ENCODE data around the gene EDC3. TPM values are rescaled to one million over a fixed set of nuclear protein-coding genes. Genes with fewer than 3 reads are reported as not detected.
"Not testable (repeated sequence)": the region's sequence is repeated elsewhere in the genome, so short reads cannot be mapped to it uniquely, and the experiment has no call there.

The EDC3 gene
- total RNA-seq, 2 experiments from 2014 or later, result 36.8 to 39.9 TPM

- DNase-seq, result no peak
- Mint-ChIP-seq H3K4me1 (ENCODE audit: low read depth) (peaks cover 6% of the 10 kb centered on the region), H3K27me3 (no peaks in the 10 kb centered on the region), H3K27ac (no peak overlapping the region), H3K36me3 (no peaks in the 10 kb centered on the region), H3K4me3 (no peak overlapping the region), H3K9me3 (no peaks in the 10 kb centered on the region)
- POLR2A ChIA-PET, result interaction anchor here (0.7 to 2.5 kb wide), 2 partner anchors 9 to 11 kb away, joined by 3 to 8 read pairs; no protein-coding TSS in a partner anchor
- intact Hi-C loops (cut with micrococcal nuclease), result no loop called here
- CTCF ChIA-PET, result interaction anchor here (0.6 to 1.6 kb wide), 3 partner anchors 9 to 49 kb away, joined by 3 to 5 read pairs (median 5); no protein-coding TSS in a partner anchor
These were observed 91.8 kb downstream of the EDC3 start for GRCh38 chr15:74603789-74604705.

DNA sequence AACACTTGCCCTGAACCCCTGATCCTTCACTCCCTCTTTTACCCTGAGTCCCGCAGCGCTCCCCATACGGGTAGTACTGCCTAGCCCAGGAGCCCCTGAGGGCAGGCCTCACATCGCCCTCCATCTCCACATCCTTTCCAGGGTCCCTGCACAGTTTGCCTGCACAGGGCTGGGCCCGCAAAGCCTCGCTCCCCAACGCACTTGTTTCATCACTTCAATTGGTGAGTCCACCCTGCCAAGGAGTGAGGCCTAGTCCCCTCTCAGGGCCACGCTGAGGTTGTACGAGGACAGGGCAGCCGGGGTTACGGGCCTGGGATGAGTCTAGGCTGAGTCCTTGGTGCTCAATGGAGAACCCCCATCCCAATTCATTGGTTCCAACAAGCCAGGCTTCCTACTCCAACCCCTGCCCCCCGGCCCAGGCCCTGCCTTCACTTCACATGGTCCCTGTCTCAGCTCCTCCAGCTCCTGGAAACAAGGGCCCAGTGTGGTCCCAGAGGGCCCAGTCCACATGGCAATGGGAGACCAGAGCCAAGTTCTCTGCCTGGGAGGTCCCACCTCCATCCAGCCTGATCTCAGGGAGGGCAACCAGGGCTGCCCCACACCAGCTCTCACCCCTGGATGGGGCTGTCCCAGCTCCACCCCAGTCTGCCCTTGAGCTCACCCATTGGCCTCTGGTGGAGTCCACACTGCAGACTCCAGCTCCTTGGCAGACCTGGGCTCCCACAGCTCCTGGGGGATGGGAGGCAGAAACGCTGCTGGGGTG lies 92.6 kb downstream of the EDC3 start:
- Mint-ChIP-seq H3K36me3 (peaks cover 1% of the 10 kb centered on the region), H3K9me3 (no peaks in the 10 kb centered on the region), H3K27ac (no peak overlapping the region), H3K4me1 (ENCODE audit: low read depth) (peaks cover 14% of the 10 kb centered on the region), H3K4me3 (no peak overlapping the region), H3K27me3 (no peaks in the 10 kb centered on the region)
- intact Hi-C loops (cut with micrococcal nuclease), result no loop called here
- no peak for DNase-seq
- ChIA-PET POLR2A (interaction anchor here (0.7 to 2.5 kb wide), 2 partner anchors 10 to 11 kb away, joined by 3 to 8 read pairs; no protein-coding TSS in a partner anchor), CTCF (interaction anchor here (1.6 kb wide), 1 partner anchor 18 kb away, joined by 5 read pairs; no protein-coding TSS in a partner anchor)

- no peaks in the 10 kb centered on the region for H3K9me3 Mint-ChIP-seq
- POLR2A ChIA-PET, result interaction anchor here (1.4 to 2.8 kb wide), 2 partner anchors 14 to 16 kb away, joined by 6 to 15 read pairs; partner anchors contain the start of gene CLK3
- H3K4me3 Mint-ChIP-seq, result peak overlapping the region; percentile 96
- CTCF ChIA-PET, result interaction anchor here (1.5 to 1.6 kb wide), 2 partner anchors 22 to 33 kb away, joined by 4 to 7 read pairs; no protein-coding TSS in a partner anchor
- no peaks in the 10 kb centered on the region for H3K27me3 Mint-ChIP-seq
- intact Hi-C loops (cut with micrococcal nuclease), result no loop called here
- peaks cover 20% of the 10 kb centered on the region for H3K4me1 Mint-ChIP-seq (ENCODE audit: low read depth)
- H3K27ac Mint-ChIP-seq, result peak overlapping the region; percentile 94
- H3K36me3 Mint-ChIP-seq, result peaks cover 5% of the 10 kb centered on the region
- no peak for DNase-seq
These were observed 96.7 kb downstream of the EDC3 start for GRCh38 chr15:74599156-74599555.

- peaks cover 20% of the 10 kb centered on the region for H3K4me1 Mint-ChIP-seq (ENCODE audit: low read depth)
- H3K4me3 Mint-ChIP-seq, result peak overlapping the region; percentile 96
- no peaks in the 10 kb centered on the region for H3K9me3 Mint-ChIP-seq
- CTCF ChIA-PET, result interaction anchor here (1.1 to 1.6 kb wide), 4 partner anchors 16 to 52 kb away, joined by 4 to 7 read pairs (median 4); no protein-coding TSS in a partner anchor
- H3K36me3 Mint-ChIP-seq, result peaks cover 9% of the 10 kb centered on the region
- peak overlapping the region; percentile 94 for H3K27ac Mint-ChIP-seq
- intact Hi-C loops (cut with micrococcal nuclease), result loop anchor here (1.0 kb wide), 1 partner anchor 57 kb away; the partner anchor contains the start of gene ARID3B
- no peaks in the 10 kb centered on the region for H3K27me3 Mint-ChIP-seq
- peak; percentile 95 for DNase-seq
- POLR2A ChIA-PET, result interaction anchor here (0.8 to 2.8 kb wide), 5 partner anchors 15 to 137 kb away, joined by 3 to 15 read pairs (median 6); partner anchors contain the start of genes CLK3 and UBL7
These were observed 97.5 kb downstream of the EDC3 start for GRCh38 chr15:74598126-74598842.

DNA sequence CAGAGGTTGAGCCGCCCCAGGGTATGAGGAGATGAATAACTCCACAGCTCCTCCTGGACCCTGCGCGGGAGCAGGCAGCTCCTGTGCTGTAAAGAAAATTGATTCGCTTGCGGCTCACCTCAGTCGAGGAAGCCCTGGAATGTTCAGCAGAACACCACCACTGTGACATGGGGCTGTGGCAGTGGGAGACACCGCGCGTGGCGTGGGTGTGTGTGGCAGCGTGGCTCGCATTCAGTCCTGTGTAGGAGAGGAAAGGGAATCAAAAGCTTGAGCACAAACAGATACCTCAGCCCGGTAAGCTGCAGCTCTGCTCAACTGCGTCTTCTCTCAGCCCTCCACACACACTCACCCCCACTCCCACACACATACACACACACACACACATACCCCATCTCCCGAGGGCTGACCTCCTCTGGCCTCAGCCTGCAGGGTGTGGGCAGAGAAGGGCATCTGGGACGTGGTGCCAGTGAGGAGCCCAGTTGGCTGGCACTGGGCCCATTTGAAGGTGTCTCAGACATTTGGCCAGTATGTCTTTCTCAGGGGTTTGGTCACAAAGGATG lies 98.6 kb downstream of the EDC3 start:
- H3K27me3 Mint-ChIP-seq; intact Hi-C loops (cut with micrococcal nuclease); H3K27ac Mint-ChIP-seq; H3K4me3 Mint-ChIP-seq; DNase-seq; H3K9me3 Mint-ChIP-seq: not testable (repeated sequence)
- Mint-ChIP-seq H3K36me3 (peaks cover 13% of the 10 kb centered on the region), H3K4me1 (ENCODE audit: low read depth) (peaks cover 20% of the 10 kb centered on the region)
- ChIA-PET POLR2A (interaction anchor here (0.8 to 2.8 kb wide), 2 partner anchors 18 to 44 kb away, joined by 6 to 15 read pairs; partner anchors contain the start of gene CLK3), CTCF (interaction anchor here (1.1 to 1.6 kb wide), 2 partner anchors 24 to 51 kb away, joined by 5 to 7 read pairs; no protein-coding TSS in a partner anchor)

GRCh38 chr15:74596736-74597135 lies 99.1 kb downstream of the EDC3 start:
- Mint-ChIP-seq H3K36me3 (peaks cover 16% of the 10 kb centered on the region), H3K4me1 (ENCODE audit: low read depth) (peaks cover 20% of the 10 kb centered on the region), H3K27ac (peak overlapping the region; percentile 33)
- DNase-seq; POLR2A ChIA-PET; H3K9me3 Mint-ChIP-seq; H3K4me3 Mint-ChIP-seq; CTCF ChIA-PET; H3K27me3 Mint-ChIP-seq; intact Hi-C loops (cut with micrococcal nuclease): not testable (repeated sequence)

GRCh38 chr15:74595271-74595670 lies 100.6 kb downstream of the EDC3 start:
- Mint-ChIP-seq H3K27ac (no peak overlapping the region), H3K4me3 (no peak overlapping the region)
- intact Hi-C loops (cut with micrococcal nuclease), result no loop called here

GRCh38 chr15:74594455-74594854 lies 101.4 kb downstream of the EDC3 start:
- peaks cover 18% of the 10 kb centered on the region for H3K4me1 Mint-ChIP-seq (ENCODE audit: low read depth)

More at GRCh38 chr15:74595271-74595670, 100.6 kb downstream of the EDC3 start:
- peaks cover 19% of the 10 kb centered on the region for H3K36me3 Mint-ChIP-seq
- H3K9me3 Mint-ChIP-seq, result no peaks in the 10 kb centered on the region
- no peaks in the 10 kb centered on the region for H3K27me3 Mint-ChIP-seq
- no peak for DNase-seq
- CTCF ChIA-PET, result interaction anchor here (0.6 kb wide), 1 partner anchor 174 kb away, joined by 3 read pairs; no protein-coding TSS in a partner anchor
- H3K4me1 Mint-ChIP-seq (ENCODE audit: low read depth), result peaks cover 20% of the 10 kb centered on the region
- POLR2A ChIA-PET, result no interaction called here

DNA sequence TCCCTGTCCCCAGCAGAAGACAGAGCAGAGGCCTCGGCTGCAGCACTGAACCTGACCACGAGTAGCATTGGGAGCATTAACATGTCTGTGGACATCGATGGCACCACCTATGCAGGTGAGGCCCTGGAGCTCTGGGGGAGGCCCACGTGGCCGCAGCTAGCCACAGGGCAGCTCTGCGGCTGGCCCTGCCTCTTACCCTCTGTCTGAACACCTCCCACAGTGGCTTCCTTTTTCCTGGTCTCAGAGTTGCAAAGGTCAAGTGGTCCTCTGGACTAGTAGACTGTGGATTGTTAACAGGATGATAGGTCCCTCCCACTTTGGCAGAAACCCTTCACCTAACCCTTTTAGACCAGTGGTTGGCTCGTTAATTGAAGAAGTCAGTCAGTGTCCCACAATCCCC lies 102.7 kb downstream of the EDC3 start:
- no peak overlapping the region for H3K4me3 Mint-ChIP-seq
- intact Hi-C loops (cut with micrococcal nuclease), result no loop called here
- no peak for DNase-seq
- peaks cover 20% of the 10 kb centered on the region for H3K36me3 Mint-ChIP-seq
- no peaks in the 10 kb centered on the region for H3K27me3 Mint-ChIP-seq
- H3K4me1 Mint-ChIP-seq (ENCODE audit: low read depth), result peaks cover 5% of the 10 kb centered on the region
- POLR2A ChIA-PET, result no interaction called here
- H3K27ac Mint-ChIP-seq, result no peak overlapping the region
- CTCF ChIA-PET, result no interaction called here
- H3K9me3 Mint-ChIP-seq, result no peaks in the 10 kb centered on the region

More at GRCh38 chr15:74594455-74594854, 101.4 kb downstream of the EDC3 start:
- H3K27ac Mint-ChIP-seq, result no peak overlapping the region
- H3K4me3 Mint-ChIP-seq, result no peak overlapping the region
- peaks cover 22% of the 10 kb centered on the region for H3K36me3 Mint-ChIP-seq
- intact Hi-C loops (cut with micrococcal nuclease), result no loop called here
- no peaks in the 10 kb centered on the region for H3K9me3 Mint-ChIP-seq
- POLR2A ChIA-PET, result no interaction called here
- H3K27me3 Mint-ChIP-seq, result no peaks in the 10 kb centered on the region
- CTCF ChIA-PET, result no interaction called here
- DNase-seq, result no peak

DNA sequence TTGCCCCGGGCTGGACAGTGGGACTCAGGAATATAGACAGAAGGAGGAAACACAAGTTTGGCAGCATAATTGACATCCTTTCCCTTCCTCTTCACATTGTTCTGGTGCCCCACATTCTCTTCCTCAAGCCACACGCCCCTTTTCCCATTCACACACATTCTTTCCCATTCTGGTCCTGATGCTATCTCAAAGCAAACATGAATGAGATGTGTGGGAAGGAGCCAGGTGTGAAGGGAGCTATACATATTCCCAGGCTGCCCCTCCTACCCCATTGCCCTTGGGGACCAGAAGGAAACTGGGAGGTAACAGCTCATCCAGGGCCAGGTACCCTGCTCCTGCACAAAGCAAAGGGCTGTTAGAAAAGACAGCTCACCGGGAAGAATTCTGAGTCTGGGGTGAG lies 103.6 kb downstream of the EDC3 start:
- no peaks in the 10 kb centered on the region for H3K27me3 Mint-ChIP-seq
- no peak overlapping the region for H3K27ac Mint-ChIP-seq
- no peaks in the 10 kb centered on the region for H3K9me3 Mint-ChIP-seq
- H3K36me3 Mint-ChIP-seq, result peaks cover 20% of the 10 kb centered on the region
- CTCF ChIA-PET, result no interaction called here
- H3K4me1 Mint-ChIP-seq (ENCODE audit: low read depth), result no peaks in the 10 kb centered on the region
- no peak overlapping the region for H3K4me3 Mint-ChIP-seq
- DNase-seq, result no peak
- intact Hi-C loops (cut with micrococcal nuclease), result no loop called here
- POLR2A ChIA-PET, result no interaction called here

DNA sequence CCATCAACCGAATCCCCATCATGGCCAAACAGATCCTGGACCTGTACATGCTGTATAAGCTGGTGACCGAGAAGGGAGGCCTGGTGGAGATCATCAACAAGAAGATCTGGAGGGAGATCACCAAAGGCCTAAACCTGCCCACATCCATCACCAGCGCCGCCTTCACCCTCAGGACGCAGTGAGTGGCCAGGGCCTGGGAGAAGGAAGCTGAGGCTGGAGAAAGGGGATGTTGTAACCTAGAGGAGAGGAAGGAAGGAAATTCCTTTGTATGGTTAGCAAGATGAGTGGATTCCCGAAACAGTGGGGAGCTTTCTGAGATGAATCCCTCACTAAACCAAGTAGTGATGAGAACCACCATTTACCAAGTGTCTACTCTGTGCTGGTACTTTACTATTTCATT lies 106.0 kb downstream of the EDC3 start:
- no peaks in the 10 kb centered on the region for H3K27me3 Mint-ChIP-seq
- CTCF ChIA-PET, result no interaction called here
- POLR2A ChIA-PET, result no interaction called here
- H3K4me3 Mint-ChIP-seq, result no peak overlapping the region
- no peaks in the 10 kb centered on the region for H3K9me3 Mint-ChIP-seq
- no peaks in the 10 kb centered on the region for H3K4me1 Mint-ChIP-seq (ENCODE audit: low read depth)
- intact Hi-C loops (cut with micrococcal nuclease), result no loop called here
- no peak for DNase-seq
- H3K27ac Mint-ChIP-seq, result no peak overlapping the region
- peaks cover 17% of the 10 kb centered on the region for H3K36me3 Mint-ChIP-seq
